Stimulated activated CD4-positive, alpha-beta T cell treated with anti-CD3 and anti-CD28 coated beads, TNF-alpha, amount 100 ng/mL, for 48 hours (primary cell): ENCODE results near the gene DDX60.
"Not testable (repeated sequence)": the region's sequence is repeated elsewhere in the genome, so short reads cannot be mapped to it uniquely, and the experiment has no call there.

ENCODE experiments used
- DNase-seq, 3 donors: peaks; one replicate each; pipeline ENCODE4 v3.0.0-alpha.2; 2020; ENCODE audit warnings: low read depth in 3 of 3

DDX60 gene, protein sequence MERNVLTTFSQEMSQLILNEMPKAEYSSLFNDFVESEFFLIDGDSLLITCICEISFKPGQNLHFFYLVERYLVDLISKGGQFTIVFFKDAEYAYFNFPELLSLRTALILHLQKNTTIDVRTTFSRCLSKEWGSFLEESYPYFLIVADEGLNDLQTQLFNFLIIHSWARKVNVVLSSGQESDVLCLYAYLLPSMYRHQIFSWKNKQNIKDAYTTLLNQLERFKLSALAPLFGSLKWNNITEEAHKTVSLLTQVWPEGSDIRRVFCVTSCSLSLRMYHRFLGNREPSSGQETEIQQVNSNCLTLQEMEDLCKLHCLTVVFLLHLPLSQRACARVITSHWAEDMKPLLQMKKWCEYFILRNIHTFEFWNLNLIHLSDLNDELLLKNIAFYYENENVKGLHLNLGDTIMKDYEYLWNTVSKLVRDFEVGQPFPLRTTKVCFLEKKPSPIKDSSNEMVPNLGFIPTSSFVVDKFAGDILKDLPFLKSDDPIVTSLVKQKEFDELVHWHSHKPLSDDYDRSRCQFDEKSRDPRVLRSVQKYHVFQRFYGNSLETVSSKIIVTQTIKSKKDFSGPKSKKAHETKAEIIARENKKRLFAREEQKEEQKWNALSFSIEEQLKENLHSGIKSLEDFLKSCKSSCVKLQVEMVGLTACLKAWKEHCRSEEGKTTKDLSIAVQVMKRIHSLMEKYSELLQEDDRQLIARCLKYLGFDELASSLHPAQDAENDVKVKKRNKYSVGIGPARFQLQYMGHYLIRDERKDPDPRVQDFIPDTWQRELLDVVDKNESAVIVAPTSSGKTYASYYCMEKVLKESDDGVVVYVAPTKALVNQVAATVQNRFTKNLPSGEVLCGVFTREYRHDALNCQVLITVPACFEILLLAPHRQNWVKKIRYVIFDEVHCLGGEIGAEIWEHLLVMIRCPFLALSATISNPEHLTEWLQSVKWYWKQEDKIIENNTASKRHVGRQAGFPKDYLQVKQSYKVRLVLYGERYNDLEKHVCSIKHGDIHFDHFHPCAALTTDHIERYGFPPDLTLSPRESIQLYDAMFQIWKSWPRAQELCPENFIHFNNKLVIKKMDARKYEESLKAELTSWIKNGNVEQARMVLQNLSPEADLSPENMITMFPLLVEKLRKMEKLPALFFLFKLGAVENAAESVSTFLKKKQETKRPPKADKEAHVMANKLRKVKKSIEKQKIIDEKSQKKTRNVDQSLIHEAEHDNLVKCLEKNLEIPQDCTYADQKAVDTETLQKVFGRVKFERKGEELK (N-terminal part only)

DNA sequence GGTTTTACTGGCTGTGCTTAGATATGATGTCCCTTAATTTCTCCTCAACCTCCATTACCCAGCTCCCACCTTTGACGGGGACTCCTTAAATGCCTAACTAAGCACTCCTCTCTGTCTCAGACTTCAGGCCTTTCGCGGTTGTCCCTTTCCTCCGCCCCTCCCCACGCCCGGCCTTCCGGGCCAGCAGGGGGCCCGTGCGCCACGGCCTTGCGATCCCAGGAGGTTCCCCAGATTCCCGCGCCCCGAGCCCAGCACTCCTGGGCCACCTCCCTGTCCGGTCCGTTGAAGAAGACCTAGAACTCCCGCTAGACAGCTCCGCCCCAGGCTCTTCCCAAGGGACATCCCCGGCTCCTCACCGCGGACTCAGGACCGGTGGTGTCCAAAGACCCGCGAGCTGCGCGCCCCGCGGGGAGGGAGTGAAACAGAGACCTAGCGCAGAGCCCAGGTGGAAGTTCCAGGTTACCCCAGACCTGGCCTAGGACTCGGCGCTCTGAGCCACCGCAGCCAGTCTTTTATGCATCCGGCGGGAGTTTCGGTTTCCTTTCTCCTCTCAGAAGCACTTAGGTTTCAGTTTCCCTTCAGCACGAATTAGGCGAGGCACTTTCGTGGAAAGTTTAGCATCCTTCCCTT lies at the start of gene DDX60:
TSS of gene DDX60 (minus strand) at position 487 of the 630 bp plus-strand sequence. CDS start 7,493 bp downstream, outside the sequence.
- DNase-seq: peak; percentile 53 to 69 (median 67)

DNA sequence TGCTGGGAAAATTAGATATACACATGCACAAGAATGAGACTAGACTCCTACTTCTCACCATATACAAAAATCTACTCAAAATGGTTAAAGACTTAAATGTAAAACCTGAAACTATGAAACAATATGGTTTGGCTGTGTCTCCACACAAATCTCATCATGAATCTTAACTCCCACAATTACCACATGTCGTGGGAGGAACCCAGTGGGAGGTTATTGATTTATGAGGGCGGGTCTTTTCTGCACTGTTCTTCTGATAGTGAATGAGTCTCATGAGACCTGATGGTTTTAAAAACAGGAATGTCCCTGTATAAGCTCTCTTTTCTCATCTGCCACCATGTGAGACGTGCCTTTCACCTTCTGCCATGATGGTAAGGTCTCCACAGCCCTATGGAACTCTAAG lies 48.5 kb upstream of the DDX60 start:
- no peak for DNase-seq

DNA sequence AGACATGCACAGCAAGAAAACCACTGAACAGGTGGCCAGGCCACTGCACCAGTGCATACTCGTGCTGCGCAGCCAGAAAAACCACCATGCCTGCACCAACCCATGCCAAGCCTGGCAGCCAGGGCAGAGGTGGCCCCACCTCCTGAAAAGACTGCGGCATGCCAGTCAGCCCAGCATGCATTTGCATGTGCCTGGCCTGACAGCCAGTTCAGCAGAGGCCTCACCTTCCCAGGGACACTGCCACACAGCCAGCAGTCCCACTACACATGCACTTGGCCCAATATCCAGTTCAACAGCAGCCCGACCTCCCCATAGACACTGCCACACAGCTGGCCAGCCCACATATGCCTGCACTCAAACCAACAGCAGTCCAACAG lies 43.5 kb upstream of the DDX60 start:
- DNase-seq: no peak

DNA sequence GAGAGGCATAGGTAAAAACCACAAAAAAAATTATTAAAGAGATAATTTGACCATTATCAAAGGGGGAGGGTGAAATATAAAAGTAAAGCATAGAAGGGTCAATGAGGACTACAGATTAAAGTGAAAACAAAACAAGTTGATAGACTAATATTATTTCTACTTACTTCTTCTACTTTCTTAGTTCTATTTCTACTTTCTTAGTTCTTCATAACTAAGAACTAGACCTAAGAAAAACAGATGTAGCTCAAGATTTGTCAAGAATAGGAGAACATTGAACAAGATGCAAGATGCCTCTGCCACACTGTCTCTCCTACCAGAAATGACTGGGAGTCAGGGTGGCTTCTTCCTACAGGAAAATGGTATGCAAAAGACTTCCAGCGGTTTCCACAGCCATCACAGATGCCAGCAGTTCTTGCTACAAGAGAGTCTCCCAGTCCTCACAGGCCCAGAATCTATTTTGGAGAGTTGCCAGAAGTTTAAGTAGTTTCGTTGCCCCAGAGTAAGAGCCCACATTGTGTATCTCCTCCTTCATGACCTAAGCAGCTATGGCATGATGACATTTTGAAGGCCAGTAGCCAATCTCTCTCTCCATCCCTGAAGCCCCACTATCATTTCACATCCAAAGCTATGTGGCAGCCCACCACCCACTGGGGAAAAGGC lies 42.9 kb upstream of the DDX60 start:
- DNase-seq: no peak

DNA sequence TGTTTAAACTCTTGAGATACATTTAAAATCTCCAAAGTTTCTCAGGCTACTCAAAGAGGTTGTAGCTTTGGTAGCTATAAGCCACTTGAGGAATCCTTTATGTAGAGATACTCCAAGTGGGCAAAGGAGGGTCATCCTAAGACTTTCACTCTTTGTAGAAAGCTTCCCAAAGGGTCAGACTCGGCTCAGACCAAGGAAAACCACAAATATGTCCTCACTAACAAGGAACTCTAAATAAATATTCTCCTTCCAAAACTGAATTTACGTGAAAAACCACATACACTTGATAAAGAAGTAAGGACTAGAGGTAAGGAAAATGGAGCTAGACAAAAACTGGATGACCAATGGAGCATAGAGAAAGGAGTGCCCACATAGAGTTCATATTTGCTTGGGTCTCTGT lies 41.7 kb upstream of the DDX60 start:
- no peak for DNase-seq

GRCh38 chr4:168357941-168358340 lies 39.4 kb upstream of the DDX60 start:
- DNase-seq: no peak

DNA sequence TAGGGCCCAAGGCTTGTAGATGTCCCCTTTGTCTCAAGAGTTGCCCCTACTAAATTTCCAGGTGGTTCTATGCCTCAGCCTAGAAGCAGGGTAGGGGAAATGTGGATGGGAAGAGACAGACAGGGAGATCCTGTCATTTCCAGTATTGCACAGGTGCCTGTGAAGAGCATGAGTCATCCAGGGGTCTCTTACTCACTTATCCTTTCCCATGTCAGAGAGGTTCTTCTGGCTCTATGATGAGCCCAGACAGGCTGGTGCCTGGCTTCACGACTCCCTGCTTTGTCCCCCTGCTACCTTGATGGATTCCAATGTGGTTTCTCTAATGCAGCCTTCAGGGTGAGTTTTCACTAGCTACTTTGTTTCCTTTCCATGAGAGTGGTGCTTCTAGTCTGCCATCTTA lies 35.2 kb upstream of the DDX60 start:
- no peak for DNase-seq

DNA sequence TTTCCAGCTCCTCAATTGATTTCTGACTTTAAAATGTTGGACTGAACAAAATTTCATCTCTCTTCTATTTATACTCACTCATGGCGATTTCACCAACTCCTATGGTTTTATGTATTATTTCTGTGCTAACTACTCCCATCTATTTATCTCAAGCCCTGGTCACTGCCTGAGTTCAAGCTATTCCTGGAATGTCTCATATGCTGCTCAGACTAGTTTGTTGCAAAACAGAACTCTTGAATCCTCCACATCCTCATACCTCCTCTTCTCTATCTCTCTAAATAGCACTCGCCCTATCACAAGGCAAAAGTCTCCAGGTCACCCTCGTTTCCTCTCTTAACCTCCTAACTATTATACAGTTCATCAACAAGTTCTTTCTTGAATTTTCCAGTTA lies 19.0 kb upstream of the DDX60 start:
- DNase-seq: no peak

DNA sequence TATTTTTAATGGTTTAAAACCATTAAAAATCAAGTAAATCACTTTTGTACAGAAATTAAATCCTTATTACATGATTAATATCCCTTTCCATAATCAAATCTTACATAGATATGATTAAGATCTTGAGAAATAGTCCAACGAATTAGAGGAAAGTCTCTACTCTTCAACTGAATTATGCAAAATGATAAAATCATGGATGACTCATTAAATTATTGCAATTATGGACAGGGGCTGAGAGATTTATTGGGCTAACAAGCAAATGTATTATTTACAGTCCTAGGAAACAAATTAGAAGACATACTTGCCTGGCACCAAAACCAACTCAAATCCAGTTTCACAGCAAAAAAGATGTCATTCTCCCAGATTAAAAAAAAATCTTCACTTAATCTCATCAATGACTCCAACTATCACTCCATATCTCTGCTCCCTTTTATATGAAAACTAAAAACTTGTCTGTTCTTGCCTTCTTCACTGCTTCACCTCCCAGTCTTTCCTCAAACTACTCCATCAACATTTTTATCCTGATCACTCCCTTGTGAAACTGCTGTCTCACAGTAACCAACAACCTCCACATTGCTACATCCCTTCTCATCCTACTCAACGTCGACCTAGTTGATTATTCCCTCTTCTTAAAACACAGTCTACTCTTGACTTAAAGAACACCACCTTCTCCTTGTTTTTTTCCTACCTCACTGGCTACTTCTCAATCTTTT lies 18.4 kb upstream of the DDX60 start:
- no peak for DNase-seq

GRCh38 chr4:168335621-168336020 lies 17.1 kb upstream of the DDX60 start:
- DNase-seq: no peak

DNA sequence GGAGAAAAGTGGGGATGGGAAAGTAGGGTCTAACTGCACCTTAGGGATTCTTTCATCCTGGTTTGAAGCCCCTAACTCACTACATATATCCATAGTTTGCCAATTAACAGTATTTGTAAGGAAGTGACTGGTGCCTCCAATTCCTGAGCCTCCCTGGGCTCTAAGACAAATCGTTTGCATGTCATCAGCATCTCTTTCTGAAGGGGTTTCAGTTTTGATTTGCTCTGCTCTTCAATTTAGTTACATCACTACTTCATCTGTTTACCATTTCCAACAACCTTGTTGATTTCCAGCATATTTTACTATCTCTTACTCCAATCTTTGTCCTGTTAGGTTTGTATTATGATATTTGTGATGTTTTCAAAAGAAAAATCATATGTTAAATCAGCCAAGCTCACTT lies 15.5 kb upstream of the DDX60 start:
- no peak for DNase-seq

DNA sequence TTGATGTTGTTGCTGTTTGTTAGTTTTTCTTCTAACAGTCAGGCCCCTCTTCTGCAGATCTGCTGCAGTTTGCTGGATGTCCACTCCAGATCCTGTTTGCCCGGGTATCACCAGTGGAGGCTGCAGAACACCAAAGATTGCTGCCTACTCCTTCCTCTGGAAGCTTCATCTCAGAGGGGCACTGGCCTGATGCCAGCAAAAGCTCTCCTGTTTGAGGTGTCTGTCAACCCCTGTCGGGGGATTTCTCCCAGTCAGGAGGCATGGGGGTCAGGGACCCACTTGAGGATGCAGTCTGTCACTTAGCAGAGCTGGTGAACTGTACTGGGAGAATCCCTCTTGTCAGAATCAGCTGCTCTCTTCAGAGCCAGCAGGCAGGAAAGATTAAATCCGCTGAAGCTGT lies 12.0 kb upstream of the DDX60 start:
- DNase-seq: not testable (repeated sequence)

- DNase-seq: no peak
Observed at GRCh38 chr4:168325591-168325990, 7.0 kb upstream of the DDX60 start.

DNA sequence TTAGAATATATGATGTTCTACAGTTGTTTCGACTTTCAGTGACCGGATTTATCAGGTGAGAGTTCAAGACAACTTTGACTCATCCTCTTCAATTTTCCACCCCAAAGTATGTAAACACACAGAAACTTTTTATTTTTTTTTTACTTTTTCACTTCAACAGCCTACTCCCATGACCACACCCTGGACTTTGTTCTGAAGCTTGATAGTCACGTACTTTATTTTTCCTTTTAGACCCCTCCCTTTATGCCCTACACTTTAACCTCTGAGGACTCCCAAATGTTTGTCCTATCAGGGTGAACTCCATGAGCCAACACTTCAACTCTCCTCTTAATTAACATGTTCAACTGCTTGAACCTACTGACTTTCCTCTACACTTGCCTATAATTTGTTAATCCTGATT lies 2.5 kb upstream of the DDX60 start:
- no peak for DNase-seq

GRCh38 chr4:168319486-168320019 lies 1.0 kb upstream of the DDX60 start:
- no peak for DNase-seq

DNA sequence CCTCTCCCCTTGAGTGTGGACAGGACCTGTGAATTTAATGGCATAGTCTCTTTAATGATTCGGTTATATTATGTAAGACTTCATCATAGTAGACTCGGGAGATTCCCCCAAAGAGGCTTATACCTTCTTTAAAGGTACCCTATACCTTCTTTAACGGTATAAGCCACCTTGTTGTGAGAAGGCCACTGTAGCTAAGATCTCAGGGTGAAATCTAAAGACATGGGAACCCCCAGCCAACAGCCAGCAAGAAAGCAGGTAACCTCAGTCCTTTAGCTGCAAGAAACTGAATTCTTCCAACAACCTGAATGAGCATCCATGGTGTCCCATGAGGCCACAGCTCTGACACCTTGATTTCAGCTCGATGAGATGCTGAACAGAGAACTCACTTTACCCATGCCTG lies 931 bp downstream of the DDX60 start:
- no peak for DNase-seq

- DNase-seq: no peak
Observed at GRCh38 chr4:168309781-168310180, 8.8 kb downstream of the DDX60 start.

- DNase-seq: no peak
Observed at GRCh38 chr4:168308912-168309311, 9.6 kb downstream of the DDX60 start.

DNA sequence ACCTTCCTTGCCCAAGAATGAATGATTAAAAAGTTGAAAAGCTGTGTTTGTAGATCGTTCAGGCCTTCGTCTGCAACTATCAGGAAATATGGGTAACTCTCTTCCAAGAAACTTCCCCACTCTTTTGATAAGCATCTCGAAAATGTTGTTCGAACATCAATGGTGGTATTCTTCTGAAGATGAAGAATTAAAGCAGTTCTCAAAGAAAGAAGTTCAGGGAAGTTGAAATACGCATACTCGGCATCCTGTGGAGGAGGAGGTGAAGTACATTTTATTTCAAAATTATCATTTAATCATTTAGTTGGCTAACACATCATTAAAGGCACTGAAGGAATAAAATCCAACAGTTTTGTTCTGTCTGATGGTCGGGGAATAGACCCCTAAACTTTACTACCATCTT lies 12.1 kb downstream of the DDX60 start:
- DNase-seq: no peak

- no peak for DNase-seq
Observed at GRCh38 chr4:168304744-168305459, 13.7 kb downstream of the DDX60 start.
